ENCODE measurements around the gene DACT2. TPM values are rescaled to one million over a fixed set of nuclear protein-coding genes. Genes with fewer than 3 reads are reported as not detected.
"Not testable (repeated sequence)": the region's sequence is repeated elsewhere in the genome, so short reads cannot be mapped to it uniquely, and the experiment has no call there.

The DACT2 gene
- total RNA-seq, 1 experiment from 2014 or later: not detected

GRCh38 chr6:168268755-168269154 lies 50.8 kb downstream of the DACT2 start:
- H3K4me1 ChIP-seq (ENCODE audit: low read length): no peaks in the 10 kb centered on the region
- no peak for DNase-seq
- H3K4me3 ChIP-seq (ENCODE audit: low read length): no peak overlapping the region
- no peaks in the 10 kb centered on the region for H3K79me2 ChIP-seq (ENCODE audit: low read length)
- no peaks in the 10 kb centered on the region for H4K20me1 ChIP-seq (ENCODE audit: insufficient read depth, low read depth, low read length)
- no peak overlapping the region for H2AFZ ChIP-seq (ENCODE audit: low read length)
- no peak overlapping the region for H3K27ac ChIP-seq (ENCODE audit: low read length)
- no peak overlapping the region for H3K9ac ChIP-seq (ENCODE audit: low read length)
- no peaks in the 10 kb centered on the region for H3K27me3 ChIP-seq (ENCODE audit: low read length)
- no peaks in the 10 kb centered on the region for H3K9me3 ChIP-seq (ENCODE audit: low read length)
- no peaks in the 10 kb centered on the region for H3K36me3 ChIP-seq (ENCODE audit: insufficient read depth, low read length)
- H3K4me2 ChIP-seq (ENCODE audit: low read depth, low read length, poor library complexity, severe bottlenecking): no peak overlapping the region
- no peaks in the 10 kb centered on the region for H3K9me2 ChIP-seq (replicated peaks; ENCODE audit: insufficient read depth, low read length)

GRCh38 chr6:168267779-168268178 lies 51.8 kb downstream of the DACT2 start:
- H3K36me3 ChIP-seq (ENCODE audit: insufficient read depth, low read length); H3K27me3 ChIP-seq (ENCODE audit: low read length); H3K4me2 ChIP-seq (ENCODE audit: low read depth, low read length, poor library complexity, severe bottlenecking); H3K4me3 ChIP-seq (ENCODE audit: low read length); H3K4me1 ChIP-seq (ENCODE audit: low read length); H2AFZ ChIP-seq (ENCODE audit: low read length); H3K79me2 ChIP-seq (ENCODE audit: low read length); H3K27ac ChIP-seq (ENCODE audit: low read length); DNase-seq; H4K20me1 ChIP-seq (ENCODE audit: insufficient read depth, low read depth, low read length); H3K9me2 ChIP-seq (replicated peaks; ENCODE audit: insufficient read depth, low read length); H3K9ac ChIP-seq (ENCODE audit: low read length); H3K9me3 ChIP-seq (ENCODE audit: low read length): not testable (repeated sequence)

- no peak overlapping the region for H3K4me3 ChIP-seq (ENCODE audit: low read length)
- no peaks in the 10 kb centered on the region for H3K9me3 ChIP-seq (ENCODE audit: low read length)
- H4K20me1 ChIP-seq (ENCODE audit: insufficient read depth, low read depth, low read length): no peaks in the 10 kb centered on the region
- H3K27me3 ChIP-seq (ENCODE audit: low read length): no peaks in the 10 kb centered on the region
- no peak overlapping the region for H2AFZ ChIP-seq (ENCODE audit: low read length)
- H3K9me2 ChIP-seq (replicated peaks; ENCODE audit: insufficient read depth, low read length): no peaks in the 10 kb centered on the region
- no peak overlapping the region for H3K27ac ChIP-seq (ENCODE audit: low read length)
- no peak overlapping the region for H3K9ac ChIP-seq (ENCODE audit: low read length)
- H3K4me2 ChIP-seq (ENCODE audit: low read depth, low read length, poor library complexity, severe bottlenecking): no peak overlapping the region
- no peak for DNase-seq
- H3K36me3 ChIP-seq (ENCODE audit: insufficient read depth, low read length): no peaks in the 10 kb centered on the region
- H3K4me1 ChIP-seq (ENCODE audit: low read length): no peaks in the 10 kb centered on the region
- no peaks in the 10 kb centered on the region for H3K79me2 ChIP-seq (ENCODE audit: low read length)
Observed at GRCh38 chr6:168265827-168266815, 53.5 kb downstream of the DACT2 start.

- Histone ChIP-seq H3K36me3 (ENCODE audit: insufficient read depth, low read length) (no peaks in the 10 kb centered on the region), H3K9ac (ENCODE audit: low read length) (no peak overlapping the region), H2AFZ (ENCODE audit: low read length) (no peak overlapping the region), H3K27ac (ENCODE audit: low read length) (no peak overlapping the region), H3K4me2 (ENCODE audit: low read depth, low read length, poor library complexity, severe bottlenecking) (no peak overlapping the region), H3K79me2 (ENCODE audit: low read length) (no peaks in the 10 kb centered on the region), H3K4me1 (ENCODE audit: low read length) (no peaks in the 10 kb centered on the region), H3K9me3 (ENCODE audit: low read length) (no peaks in the 10 kb centered on the region), H4K20me1 (ENCODE audit: insufficient read depth, low read depth, low read length) (no peaks in the 10 kb centered on the region), H3K9me2 (replicated peaks; ENCODE audit: insufficient read depth, low read length) (no peaks in the 10 kb centered on the region), H3K27me3 (ENCODE audit: low read length) (no peaks in the 10 kb centered on the region), H3K4me3 (ENCODE audit: low read length) (no peak overlapping the region)
- DNase-seq: no peak
Observed at GRCh38 chr6:168265394-168265793, 54.2 kb downstream of the DACT2 start.

- no peak for DNase-seq
- Histone ChIP-seq H3K4me1 (ENCODE audit: low read length) (no peaks in the 10 kb centered on the region), H3K9ac (ENCODE audit: low read length) (no peak overlapping the region), H3K36me3 (ENCODE audit: insufficient read depth, low read length) (no peaks in the 10 kb centered on the region), H3K4me3 (ENCODE audit: low read length) (no peak overlapping the region), H2AFZ (ENCODE audit: low read length) (no peak overlapping the region), H3K79me2 (ENCODE audit: low read length) (no peaks in the 10 kb centered on the region), H4K20me1 (ENCODE audit: insufficient read depth, low read depth, low read length) (no peaks in the 10 kb centered on the region), H3K9me3 (ENCODE audit: low read length) (no peaks in the 10 kb centered on the region), H3K9me2 (replicated peaks; ENCODE audit: insufficient read depth, low read length) (no peaks in the 10 kb centered on the region), H3K4me2 (ENCODE audit: low read depth, low read length, poor library complexity, severe bottlenecking) (no peak overlapping the region), H3K27me3 (ENCODE audit: low read length) (no peaks in the 10 kb centered on the region), H3K27ac (ENCODE audit: low read length) (no peak overlapping the region)
Observed at GRCh38 chr6:168264593-168265335, 54.8 kb downstream of the DACT2 start.

- Histone ChIP-seq H3K9ac (ENCODE audit: low read length) (no peak overlapping the region), H3K4me3 (ENCODE audit: low read length) (no peak overlapping the region), H3K4me2 (ENCODE audit: low read depth, low read length, poor library complexity, severe bottlenecking) (no peak overlapping the region)
Observed at GRCh38 chr6:168263351-168263905, 56.1 kb downstream of the DACT2 start.

GRCh38 chr6:168261234-168261633 lies 58.3 kb downstream of the DACT2 start:
- H4K20me1 ChIP-seq (ENCODE audit: insufficient read depth, low read depth, low read length): no peaks in the 10 kb centered on the region
- no peaks in the 10 kb centered on the region for H3K4me1 ChIP-seq (ENCODE audit: low read length)
- H3K79me2 ChIP-seq (ENCODE audit: low read length): no peaks in the 10 kb centered on the region
- no peaks in the 10 kb centered on the region for H3K9me2 ChIP-seq (replicated peaks; ENCODE audit: insufficient read depth, low read length)
- no peaks in the 10 kb centered on the region for H3K9me3 ChIP-seq (ENCODE audit: low read length)
- no peak overlapping the region for H3K27ac ChIP-seq (ENCODE audit: low read length)
- H3K27me3 ChIP-seq (ENCODE audit: low read length): no peaks in the 10 kb centered on the region
- H3K4me2 ChIP-seq (ENCODE audit: low read depth, low read length, poor library complexity, severe bottlenecking): no peak overlapping the region
- H3K36me3 ChIP-seq (ENCODE audit: insufficient read depth, low read length): no peaks in the 10 kb centered on the region
- H3K9ac ChIP-seq (ENCODE audit: low read length): no peak overlapping the region
- DNase-seq: no peak
- H2AFZ ChIP-seq (ENCODE audit: low read length): no peak overlapping the region
- no peak overlapping the region for H3K4me3 ChIP-seq (ENCODE audit: low read length)

More at GRCh38 chr6:168263351-168263905, 56.1 kb downstream of the DACT2 start:
- no peaks in the 10 kb centered on the region for H3K36me3 ChIP-seq (ENCODE audit: insufficient read depth, low read length)
- no peak overlapping the region for H2AFZ ChIP-seq (ENCODE audit: low read length)
- no peak overlapping the region for H3K27ac ChIP-seq (ENCODE audit: low read length)
- no peaks in the 10 kb centered on the region for H3K4me1 ChIP-seq (ENCODE audit: low read length)
- H3K9me3 ChIP-seq (ENCODE audit: low read length): no peaks in the 10 kb centered on the region
- no peaks in the 10 kb centered on the region for H4K20me1 ChIP-seq (ENCODE audit: insufficient read depth, low read depth, low read length)
- no peaks in the 10 kb centered on the region for H3K27me3 ChIP-seq (ENCODE audit: low read length)
- no peak for DNase-seq
- H3K79me2 ChIP-seq (ENCODE audit: low read length): no peaks in the 10 kb centered on the region
- H3K9me2 ChIP-seq (replicated peaks; ENCODE audit: insufficient read depth, low read length): no peaks in the 10 kb centered on the region

- no peak overlapping the region for H2AFZ ChIP-seq (ENCODE audit: low read length)
Observed at GRCh38 chr6:168260420-168260987, 59.1 kb downstream of the DACT2 start.

More at GRCh38 chr6:168260420-168260987, 59.1 kb downstream of the DACT2 start:
- Histone ChIP-seq H3K9me3 (ENCODE audit: low read length) (no peaks in the 10 kb centered on the region), H3K9ac (ENCODE audit: low read length) (no peak overlapping the region), H3K9me2 (replicated peaks; ENCODE audit: insufficient read depth, low read length) (no peaks in the 10 kb centered on the region), H3K4me2 (ENCODE audit: low read depth, low read length, poor library complexity, severe bottlenecking) (no peak overlapping the region), H3K27me3 (ENCODE audit: low read length) (no peaks in the 10 kb centered on the region), H3K79me2 (ENCODE audit: low read length) (no peaks in the 10 kb centered on the region), H3K27ac (ENCODE audit: low read length) (no peak overlapping the region), H3K4me3 (ENCODE audit: low read length) (no peak overlapping the region), H3K36me3 (ENCODE audit: insufficient read depth, low read length) (no peaks in the 10 kb centered on the region), H3K4me1 (ENCODE audit: low read length) (no peaks in the 10 kb centered on the region), H4K20me1 (ENCODE audit: insufficient read depth, low read depth, low read length) (no peaks in the 10 kb centered on the region)
- DNase-seq: no peak
